GM23338 (cell line): ENCODE results near the gene COBL.

Experiments used
- CREB1 ChIP-seq: fragments of 250-450 bp; sonication (Bioruptor Pico); IDR thresholded peaks from 2 replicates; pipeline ENCODE4 v1.5.0; 2020; ENCODE audit warnings: low read depth, mild to moderate bottlenecking, moderate library complexity
- EZH2 ChIP-seq: fragments of 200-600 bp; sonication (generic); IDR thresholded peaks from one replicate; pipeline ENCODE4 v1.8.0; 2017; ENCODE audit warnings: antibody characterized with exemption, mild to moderate bottlenecking, low read depth; ENCODE audit not compliant: unreplicated experiment
- EZH2phosphoT487 ChIP-seq: fragments of 200-600 bp; sonication (generic); IDR thresholded peaks from one replicate; pipeline ENCODE4 v1.8.1; 2018; ENCODE audit warnings: antibody characterized with exemption; ENCODE audit not compliant: unreplicated experiment
- JUNB ChIP-seq: IDR thresholded peaks from one replicate; pipeline ENCODE4 v1.6.1; 2016; ENCODE audit warnings: antibody characterized with exemption; ENCODE audit not compliant: unreplicated experiment
- NANOG ChIP-seq: IDR thresholded peaks from 2 replicates; pipeline ENCODE4 v1.6.1; 2016; ENCODE audit warnings: antibody characterized with exemption, borderline replicate concordance
- POLR2AphosphoS5 ChIP-seq: IDR thresholded peaks from 2 replicates; pipeline ENCODE4 v1.6.1; 2016; ENCODE audit warnings: antibody characterized with exemption, low read depth
- REST ChIP-seq: IDR thresholded peaks from one replicate; pipeline ENCODE4 v1.6.1; 2018; ENCODE audit warnings: antibody characterized with exemption; ENCODE audit not compliant: unreplicated experiment
- TF ChIP-seq, protein P1 (sequence below), 2 experiments: fragments of 200-600 bp in 1 of 2; sonication (generic) in 1 of 2; conservative IDR thresholded peaks; 2 replicates each; pipeline versions ENCODE4 v1.5.1 to v1.6.1; 2016 to 2017; ENCODE audit warnings: antibody characterized with exemption in 2 of 2, low read depth in 2 of 2, mild to moderate bottlenecking in 2 of 2, moderate library complexity in 1 of 2
- TF ChIP-seq, protein P2 (sequence below): IDR thresholded peaks from 2 replicates; pipeline ENCODE4 v1.6.1; 2016; ENCODE audit warnings: antibody characterized with exemption

DNA sequence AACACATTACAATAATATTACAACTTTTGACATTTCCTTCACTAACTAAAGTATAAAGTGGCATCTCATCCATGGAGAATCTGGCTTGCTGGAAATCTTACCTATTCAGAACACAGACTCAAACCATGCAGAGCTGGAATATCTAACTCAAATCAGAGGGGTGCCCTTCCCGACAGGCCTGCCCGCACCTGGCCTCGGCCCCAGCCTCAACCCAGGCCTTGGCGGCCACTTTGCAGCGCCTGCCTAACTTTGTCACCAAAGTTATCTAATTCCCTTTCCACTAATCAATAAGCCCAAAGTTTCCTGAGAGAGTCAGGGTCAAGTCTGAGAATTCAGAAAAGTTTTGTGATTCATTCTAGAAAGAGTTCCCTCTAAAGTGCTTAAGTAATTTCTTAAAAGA is 212.9 kb downstream of the COBL start:
- TF ChIP-seq, protein P1, sequence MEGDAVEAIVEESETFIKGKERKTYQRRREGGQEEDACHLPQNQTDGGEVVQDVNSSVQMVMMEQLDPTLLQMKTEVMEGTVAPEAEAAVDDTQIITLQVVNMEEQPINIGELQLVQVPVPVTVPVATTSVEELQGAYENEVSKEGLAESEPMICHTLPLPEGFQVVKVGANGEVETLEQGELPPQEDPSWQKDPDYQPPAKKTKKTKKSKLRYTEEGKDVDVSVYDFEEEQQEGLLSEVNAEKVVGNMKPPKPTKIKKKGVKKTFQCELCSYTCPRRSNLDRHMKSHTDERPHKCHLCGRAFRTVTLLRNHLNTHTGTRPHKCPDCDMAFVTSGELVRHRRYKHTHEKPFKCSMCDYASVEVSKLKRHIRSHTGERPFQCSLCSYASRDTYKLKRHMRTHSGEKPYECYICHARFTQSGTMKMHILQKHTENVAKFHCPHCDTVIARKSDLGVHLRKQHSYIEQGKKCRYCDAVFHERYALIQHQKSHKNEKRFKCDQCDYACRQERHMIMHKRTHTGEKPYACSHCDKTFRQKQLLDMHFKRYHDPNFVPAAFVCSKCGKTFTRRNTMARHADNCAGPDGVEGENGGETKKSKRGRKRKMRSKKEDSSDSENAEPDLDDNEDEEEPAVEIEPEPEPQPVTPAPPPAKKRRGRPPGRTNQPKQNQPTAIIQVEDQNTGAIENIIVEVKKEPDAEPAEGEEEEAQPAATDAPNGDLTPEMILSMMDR (conservative IDR thresholded peaks at IDR 0.05; ENCODE audit: low read depth in 2 of 2) = no peak
- no peak for TF ChIP-seq EZH2phosphoT487
- no peak for TF ChIP-seq POLR2AphosphoS5
- TF ChIP-seq, protein P2, sequence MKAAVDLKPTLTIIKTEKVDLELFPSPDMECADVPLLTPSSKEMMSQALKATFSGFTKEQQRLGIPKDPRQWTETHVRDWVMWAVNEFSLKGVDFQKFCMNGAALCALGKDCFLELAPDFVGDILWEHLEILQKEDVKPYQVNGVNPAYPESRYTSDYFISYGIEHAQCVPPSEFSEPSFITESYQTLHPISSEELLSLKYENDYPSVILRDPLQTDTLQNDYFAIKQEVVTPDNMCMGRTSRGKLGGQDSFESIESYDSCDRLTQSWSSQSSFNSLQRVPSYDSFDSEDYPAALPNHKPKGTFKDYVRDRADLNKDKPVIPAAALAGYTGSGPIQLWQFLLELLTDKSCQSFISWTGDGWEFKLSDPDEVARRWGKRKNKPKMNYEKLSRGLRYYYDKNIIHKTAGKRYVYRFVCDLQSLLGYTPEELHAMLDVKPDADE = no peak
- TF ChIP-seq REST = no peak
- no peak for TF ChIP-seq JUNB
- TF ChIP-seq CREB1 (CRISPR knock-in tag) = no peak
- no peak for TF ChIP-seq NANOG
- TF ChIP-seq EZH2 = no peak
